ENCODE data around the gene INPP4B. TPM values are rescaled to one million over a fixed set of nuclear protein-coding genes. Genes with fewer than 3 reads are reported as not detected.

Gene INPP4B
- total and polyA plus RNA-seq, 2 donors from 2014 or later, result 2.6 to 18.9 TPM

- Histone ChIP-seq H3K27me3 (ENCODE audit: control insufficient read depth, insufficient read depth, low read length) (no peaks in the 10 kb centered on the region), H3K9me3 (ENCODE audit: control insufficient read depth in 2 of 3, insufficient read depth in 1 of 3, low read length in 3 of 3) (no peaks in the 10 kb centered on the region), H3K36me3 (ENCODE audit: control insufficient read depth in 2 of 3, insufficient read depth in 3 of 3, low read length in 3 of 3) (no peaks in the 10 kb centered on the region), H3K4me1 (ENCODE audit: control insufficient read depth in 2 of 3, insufficient read depth in 2 of 3, low read depth in 1 of 3, low read length in 3 of 3) (no peaks in the 10 kb centered on the region), H3K9ac (ENCODE audit: low read length in 3 of 3) (no peak overlapping the region), H3K27ac (ENCODE audit: low read depth in 2 of 2, low read length in 2 of 2) (no peak overlapping the region), H3K4me3 (ENCODE audit: low read length in 3 of 3) (no peak overlapping the region)
- no peak for TF ChIP-seq CTCF (IDR thresholded peaks at IDR 0.05; ENCODE audit: borderline replicate concordance, extremely low read depth, insufficient read depth)
- peak in 1 of 5 donors; percentile 1 for DNase-seq
- intact Hi-C loops (cut with DNase I), result no loop called here
- FAIRE-seq, result no peak
Observed at GRCh38 chr4:142818031-142818430, 28.1 kb downstream of the INPP4B start.

- Histone ChIP-seq H3K27me3 (ENCODE audit: control insufficient read depth, insufficient read depth, low read length) (no peaks in the 10 kb centered on the region), H3K4me1 (ENCODE audit: control insufficient read depth in 2 of 3, insufficient read depth in 2 of 3, low read depth in 1 of 3, low read length in 3 of 3) (no peaks in the 10 kb centered on the region), H3K36me3 (ENCODE audit: control insufficient read depth in 2 of 3, insufficient read depth in 3 of 3, low read length in 3 of 3) (no peaks in the 10 kb centered on the region), H3K9ac (ENCODE audit: low read length in 3 of 3) (no peak overlapping the region), H3K27ac (ENCODE audit: low read depth in 2 of 2, low read length in 2 of 2) (no peak overlapping the region), H3K9me3 (ENCODE audit: control insufficient read depth in 2 of 3, insufficient read depth in 1 of 3, low read length in 3 of 3) (no peaks in the 10 kb centered on the region), H3K4me3 (ENCODE audit: low read length in 3 of 3) (no peak overlapping the region)
- no peak for TF ChIP-seq CTCF (IDR thresholded peaks at IDR 0.05; ENCODE audit: borderline replicate concordance, extremely low read depth, insufficient read depth)
- DNase-seq (peak in 1 of 5 donors; percentile 2), FAIRE-seq (no peak)
- intact Hi-C loops (cut with DNase I), result no loop called here
Observed at GRCh38 chr4:142817442-142817841, 28.7 kb downstream of the INPP4B start.

GRCh38 chr4:142815834-142816233 is 30.3 kb downstream of the INPP4B start:
- no peak overlapping the region for H3K4me3 ChIP-seq (ENCODE audit: low read length in 3 of 3)
- H3K9me3 ChIP-seq (ENCODE audit: control insufficient read depth in 2 of 3, insufficient read depth in 1 of 3, low read length in 3 of 3), result no peaks in the 10 kb centered on the region
- intact Hi-C loops (cut with DNase I), result no loop called here
- FAIRE-seq (no peak), DNase-seq (peak in 1 of 5 donors; percentile 2)
- H3K9ac ChIP-seq (ENCODE audit: low read length in 3 of 3), result no peak overlapping the region
- H3K36me3 ChIP-seq (ENCODE audit: control insufficient read depth in 2 of 3, insufficient read depth in 3 of 3, low read length in 3 of 3), result no peaks in the 10 kb centered on the region
- H3K27me3 ChIP-seq (ENCODE audit: control insufficient read depth, insufficient read depth, low read length), result no peaks in the 10 kb centered on the region
- TF ChIP-seq CTCF (IDR thresholded peaks at IDR 0.05; ENCODE audit: borderline replicate concordance, extremely low read depth, insufficient read depth), result no peak
- no peaks in the 10 kb centered on the region for H3K4me1 ChIP-seq (ENCODE audit: control insufficient read depth in 2 of 3, insufficient read depth in 2 of 3, low read depth in 1 of 3, low read length in 3 of 3)
- H3K27ac ChIP-seq (ENCODE audit: low read depth in 2 of 2, low read length in 2 of 2), result no peak overlapping the region

- Histone ChIP-seq H3K36me3 (ENCODE audit: control insufficient read depth in 2 of 3, insufficient read depth in 3 of 3, low read length in 3 of 3) (no peaks in the 10 kb centered on the region), H3K27ac (ENCODE audit: low read depth in 2 of 2, low read length in 2 of 2) (no peak overlapping the region), H3K4me1 (ENCODE audit: control insufficient read depth in 2 of 3, insufficient read depth in 2 of 3, low read depth in 1 of 3, low read length in 3 of 3) (no peaks in the 10 kb centered on the region), H3K4me3 (ENCODE audit: low read length in 3 of 3) (no peak overlapping the region), H3K9me3 (ENCODE audit: control insufficient read depth in 2 of 3, insufficient read depth in 1 of 3, low read length in 3 of 3) (no peaks in the 10 kb centered on the region), H3K27me3 (ENCODE audit: control insufficient read depth, insufficient read depth, low read length) (no peaks in the 10 kb centered on the region), H3K9ac (ENCODE audit: low read length in 3 of 3) (no peak overlapping the region)
- FAIRE-seq (no peak), DNase-seq (no peak)
- TF ChIP-seq CTCF (IDR thresholded peaks at IDR 0.05; ENCODE audit: borderline replicate concordance, extremely low read depth, insufficient read depth), result no peak
- intact Hi-C loops (cut with DNase I), result no loop called here
Observed at GRCh38 chr4:142813388-142813787, 32.7 kb downstream of the INPP4B start.
